Measurements from ENCODE around the gene PRTN3. TPM values are rescaled to one million over a fixed set of nuclear protein-coding genes. Genes with fewer than 3 reads are reported as not detected.

PRTN3 gene
- total RNA-seq, 1 donor from 2014 or later: not detected

GRCh38 chr19:884420-885211 is 43.8 kb downstream of the PRTN3 start:
- DNase-seq (ENCODE audit: low read depth): no peak
- H3K4me3 ChIP-seq (ENCODE audit: low read depth, low read length): no peak overlapping the region
- TF ChIP-seq, protein P1, sequence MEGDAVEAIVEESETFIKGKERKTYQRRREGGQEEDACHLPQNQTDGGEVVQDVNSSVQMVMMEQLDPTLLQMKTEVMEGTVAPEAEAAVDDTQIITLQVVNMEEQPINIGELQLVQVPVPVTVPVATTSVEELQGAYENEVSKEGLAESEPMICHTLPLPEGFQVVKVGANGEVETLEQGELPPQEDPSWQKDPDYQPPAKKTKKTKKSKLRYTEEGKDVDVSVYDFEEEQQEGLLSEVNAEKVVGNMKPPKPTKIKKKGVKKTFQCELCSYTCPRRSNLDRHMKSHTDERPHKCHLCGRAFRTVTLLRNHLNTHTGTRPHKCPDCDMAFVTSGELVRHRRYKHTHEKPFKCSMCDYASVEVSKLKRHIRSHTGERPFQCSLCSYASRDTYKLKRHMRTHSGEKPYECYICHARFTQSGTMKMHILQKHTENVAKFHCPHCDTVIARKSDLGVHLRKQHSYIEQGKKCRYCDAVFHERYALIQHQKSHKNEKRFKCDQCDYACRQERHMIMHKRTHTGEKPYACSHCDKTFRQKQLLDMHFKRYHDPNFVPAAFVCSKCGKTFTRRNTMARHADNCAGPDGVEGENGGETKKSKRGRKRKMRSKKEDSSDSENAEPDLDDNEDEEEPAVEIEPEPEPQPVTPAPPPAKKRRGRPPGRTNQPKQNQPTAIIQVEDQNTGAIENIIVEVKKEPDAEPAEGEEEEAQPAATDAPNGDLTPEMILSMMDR (conservative IDR thresholded peaks at IDR 0.05; ENCODE audit: low read depth, low read length): no peak

DNA sequence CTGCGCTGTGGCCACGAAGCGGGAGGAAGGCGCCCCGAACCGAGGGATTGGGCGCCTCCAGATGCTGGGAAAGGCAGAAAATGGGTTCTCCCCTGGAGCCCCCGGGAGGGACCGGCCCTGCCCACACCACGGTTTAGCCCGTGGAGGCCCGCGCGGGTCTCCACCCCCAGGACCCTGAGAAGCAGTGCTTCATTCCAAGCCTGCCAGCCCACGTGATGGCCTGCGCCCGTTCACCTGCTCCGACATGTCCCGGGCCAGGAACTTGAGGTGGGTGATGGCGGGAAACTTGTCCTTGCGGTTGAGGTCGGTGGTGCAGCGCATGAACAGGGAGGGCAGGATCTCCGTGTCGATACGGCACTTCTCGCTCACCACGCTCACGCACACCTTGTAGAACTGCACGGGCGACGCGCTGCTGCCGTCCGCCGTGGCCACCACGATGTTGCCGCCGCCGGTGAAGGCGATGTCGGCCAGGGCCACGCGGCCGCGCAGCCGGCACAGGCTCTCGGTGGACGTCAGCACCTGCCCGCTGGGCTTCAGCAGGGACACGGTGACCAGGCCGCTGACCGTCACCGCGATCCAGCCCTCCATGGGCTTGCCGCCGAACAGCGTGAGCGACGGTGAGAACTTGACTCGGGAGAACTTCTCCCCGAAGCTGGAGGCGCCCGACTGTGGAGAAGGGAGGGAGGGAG is 44.9 kb downstream of the PRTN3 start:
- TF ChIP-seq, protein P1 (conservative IDR thresholded peaks at IDR 0.05; ENCODE audit: low read depth, low read length): no peak
- DNase-seq (ENCODE audit: low read depth): no peak
- H3K4me3 ChIP-seq (ENCODE audit: low read depth, low read length): no peak overlapping the region

DNA sequence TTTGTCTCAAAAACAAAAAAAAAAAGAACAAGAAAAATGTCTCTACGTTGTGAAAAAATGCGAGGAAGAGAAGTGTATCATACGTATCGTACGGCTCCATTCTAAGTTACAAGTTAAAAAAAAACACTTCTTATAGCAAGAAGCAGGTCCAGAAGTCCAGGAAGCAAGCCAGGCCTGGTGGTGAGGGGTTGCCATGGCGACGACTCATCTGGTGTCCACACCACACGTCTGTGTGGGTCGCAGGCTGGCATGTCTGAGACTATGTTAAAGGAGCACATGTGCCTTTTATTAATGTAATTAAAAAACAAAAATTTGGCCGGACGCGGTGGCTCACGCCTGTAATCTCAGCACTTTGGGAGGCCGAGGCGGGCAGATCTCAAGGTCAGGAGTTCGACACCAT is 46.3 kb downstream of the PRTN3 start:
- H3K4me3 ChIP-seq (ENCODE audit: low read depth, low read length): no peak overlapping the region
- no peak for DNase-seq (ENCODE audit: low read depth)
- TF ChIP-seq, protein P1 (conservative IDR thresholded peaks at IDR 0.05; ENCODE audit: low read depth, low read length): no peak

DNA sequence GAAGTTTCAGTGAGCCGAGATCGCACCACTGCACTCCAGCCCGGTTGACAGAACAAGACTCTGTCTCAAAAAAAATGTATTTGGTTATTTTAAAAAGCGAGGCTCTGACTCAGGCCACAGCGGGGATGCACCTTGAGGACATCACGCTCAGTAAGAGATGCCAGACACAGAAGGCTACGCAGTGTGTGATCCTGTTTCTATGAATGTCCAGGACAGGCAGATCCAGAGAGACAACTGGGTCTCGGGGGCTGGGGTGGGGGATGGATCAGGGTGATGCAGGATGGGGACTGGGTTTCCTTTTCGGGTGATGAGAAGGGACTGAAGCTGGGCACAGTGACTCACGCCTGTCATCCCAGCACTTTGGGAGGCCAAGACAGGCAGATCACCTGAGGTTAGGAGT is 46.8 kb downstream of the PRTN3 start:
- TF ChIP-seq, protein P1 (conservative IDR thresholded peaks at IDR 0.05; ENCODE audit: low read depth, low read length): no peak
- no peak for DNase-seq (ENCODE audit: low read depth)
- H3K4me3 ChIP-seq (ENCODE audit: low read depth, low read length): no peak overlapping the region

DNA sequence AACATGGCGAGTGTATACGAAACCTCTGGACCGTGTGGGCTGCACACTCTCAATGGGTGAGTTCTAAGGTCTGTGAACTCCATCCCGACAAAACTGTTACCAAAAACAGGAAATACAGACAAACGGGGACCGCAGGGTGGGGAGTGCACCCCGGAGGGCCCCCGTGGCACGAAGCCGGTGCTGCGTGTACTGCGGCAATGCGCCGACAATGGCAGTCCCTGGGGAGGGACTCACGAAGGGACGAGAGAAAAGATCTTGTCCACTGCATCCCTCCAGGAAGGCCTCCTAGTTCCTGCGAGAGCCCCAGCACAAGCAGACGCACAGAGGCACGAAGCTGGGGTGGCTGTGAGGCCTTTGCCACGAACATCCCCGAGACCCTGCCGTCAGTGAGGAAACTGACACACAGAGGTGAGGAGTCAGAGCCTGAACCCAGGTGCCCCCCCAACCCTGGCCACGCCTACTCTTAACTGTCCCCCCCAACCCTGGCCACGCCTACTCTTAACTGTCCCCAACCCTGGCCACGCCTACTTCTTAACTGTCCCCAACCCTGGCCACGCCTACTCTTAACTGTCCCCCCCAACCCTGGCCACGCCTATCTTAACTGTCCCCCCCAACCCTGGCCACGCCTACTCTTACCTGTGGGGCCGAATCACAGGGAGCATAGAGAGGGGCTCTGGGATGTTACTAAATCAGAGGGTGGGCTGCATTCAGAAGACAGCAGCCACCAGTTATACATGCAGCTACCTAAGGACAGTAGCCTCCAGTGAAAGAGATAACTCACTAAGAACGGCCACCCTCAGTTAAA is 48.0 kb downstream of the PRTN3 start:
- DNase-seq (ENCODE audit: low read depth): no peak

DNA sequence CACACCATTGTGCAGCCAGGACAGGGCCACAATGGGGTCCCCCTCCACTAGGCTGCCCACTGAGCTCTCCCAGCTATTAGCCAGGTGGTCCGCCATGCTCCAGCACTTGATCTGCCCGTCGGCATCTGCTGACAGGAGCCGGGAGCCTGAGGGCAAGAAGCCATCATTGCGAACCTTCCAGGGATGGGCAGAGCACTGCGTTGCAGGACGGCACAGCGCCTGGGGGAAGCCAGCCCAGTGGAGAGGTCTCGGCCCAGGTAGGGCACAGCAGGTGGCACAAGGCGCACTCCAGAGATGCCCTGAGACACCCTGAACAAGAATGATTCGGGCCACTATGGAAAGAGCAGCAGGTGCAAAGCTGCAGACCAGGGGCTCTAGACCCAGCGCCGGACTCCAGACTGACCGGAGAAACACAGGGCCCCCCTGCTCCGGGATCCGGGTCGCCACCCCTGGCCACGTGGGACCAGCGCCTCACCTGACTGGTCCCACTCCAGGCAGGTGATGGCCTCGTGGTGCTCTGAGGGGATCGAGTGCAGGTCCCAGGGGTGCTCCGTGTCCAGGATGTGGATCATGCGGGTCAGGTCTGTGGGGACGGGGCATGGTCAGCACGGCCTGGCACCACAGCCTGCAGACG is 49.0 kb downstream of the PRTN3 start:
- TF ChIP-seq, protein P1 (conservative IDR thresholded peaks at IDR 0.05; ENCODE audit: low read depth, low read length): no peak
- H3K4me3 ChIP-seq (ENCODE audit: low read depth, low read length): no peak overlapping the region
- no peak for DNase-seq (ENCODE audit: low read depth)

More for the DNA sequence above, 48.0 kb downstream of the PRTN3 start:
- no peak overlapping the region for H3K4me3 ChIP-seq (ENCODE audit: low read depth, low read length)
- TF ChIP-seq, protein P1 (conservative IDR thresholded peaks at IDR 0.05; ENCODE audit: low read depth, low read length): no peak
